BLaER1 treated with 17β-estradiol and CSF1 and Interleukin-3, amounts not matched to agents 10 nM and 100 nM (cell line): ENCODE measurements around the gene ZIC1.

Experiments used
- H3K27ac ChIP-seq, 11 experiments: shearing (Covaris generic); formaldehyde crosslinking; 2 replicates each; pipeline ENCODE4 v1.8.1; 2022
- H3K27me3 ChIP-seq, 11 experiments: shearing (Covaris generic); formaldehyde crosslinking; 2 replicates each; pipeline ENCODE4 v1.8.1; 2022
- H3K36me3 ChIP-seq, 11 experiments: shearing (Covaris generic); formaldehyde crosslinking; 2 replicates each; pipeline ENCODE4 v1.8.1; 2022
- H3K4me1 ChIP-seq, 10 experiments: shearing (Covaris generic); formaldehyde crosslinking; 2 replicates each; pipeline ENCODE4 v1.8.1; 2022
- H3K4me2 ChIP-seq, 11 experiments: shearing (Covaris generic); formaldehyde crosslinking; 2 replicates each; pipeline ENCODE4 v1.8.1; 2022
- H3K4me3 ChIP-seq, 10 experiments: shearing (Covaris generic); formaldehyde crosslinking; 2 replicates each; pipeline ENCODE4 v1.8.1; 2022
- H3K9ac ChIP-seq, 11 experiments: shearing (Covaris generic); formaldehyde crosslinking; 2 replicates each; pipeline ENCODE4 v1.8.1; 2022
- H3K9me3 ChIP-seq, 11 experiments: shearing (Covaris generic); formaldehyde crosslinking; replicated peaks in 1 of 11; 2 replicates each; pipeline ENCODE4 v1.8.1; 2022
- H4K20me1 ChIP-seq, 11 experiments: shearing (Covaris generic); formaldehyde crosslinking; 2 replicates each; pipeline ENCODE4 v1.8.1; 2022
- Cebpa-rat ChIP-seq, 11 experiments: shearing (Covaris generic); IDR thresholded peaks; 2 replicates each; pipeline ENCODE4 v1.8.1; 2022

ZIC1 gene

GRCh38 chr3:147368151-147368550 lies 41.0 kb upstream of the ZIC1 start:
- H3K4me3 ChIP-seq: no peak overlapping the region
- no peak overlapping the region for H3K9ac ChIP-seq
- no peak overlapping the region for H3K27ac ChIP-seq
- no peak for TF ChIP-seq Cebpa-rat (IDR thresholded peaks at IDR 0.05)
- no peaks in the 10 kb centered on the region for H3K4me1 ChIP-seq
- no peaks in the 10 kb centered on the region for H3K36me3 ChIP-seq
- H3K9me3 ChIP-seq: peaks cover 23 to 50% (median 41%) of the 10 kb centered on the region in 11 experiments
- H4K20me1 ChIP-seq: no peaks in the 10 kb centered on the region; a peak in 2 of 22 replicates
- peaks cover 56 to 72% (median 64%) of the 10 kb centered on the region in 11 experiments for H3K27me3 ChIP-seq
- no peak overlapping the region for H3K4me2 ChIP-seq

GRCh38 chr3:147368561-147369221 lies 40.5 kb upstream of the ZIC1 start:
- no peak for TF ChIP-seq Cebpa-rat (IDR thresholded peaks at IDR 0.05)
- Histone ChIP-seq H3K36me3 (no peaks in the 10 kb centered on the region), H3K9ac (no peak overlapping the region), H3K4me2 (no peak overlapping the region), H3K4me3 (no peak overlapping the region), H3K27ac (no peak overlapping the region), H3K9me3 (peaks cover 26 to 53% (median 45%) of the 10 kb centered on the region in 11 experiments), H3K27me3 (peaks cover 61 to 77% (median 69%) of the 10 kb centered on the region in 11 experiments), H3K4me1 (no peaks in the 10 kb centered on the region), H4K20me1 (no peaks in the 10 kb centered on the region; a peak in 2 of 22 replicates)

- Histone ChIP-seq H3K9ac (no peak overlapping the region), H3K4me1 (no peaks in the 10 kb centered on the region), H3K4me2 (no peak overlapping the region), H3K27ac (no peak overlapping the region), H3K9me3 (peaks cover 26 to 53% (median 45%) of the 10 kb centered on the region in 11 experiments), H3K27me3 (peaks cover 62 to 83% (median 74%) of the 10 kb centered on the region in 11 experiments), H4K20me1 (no peaks in the 10 kb centered on the region; a peak in 2 of 22 replicates), H3K4me3 (no peak overlapping the region), H3K36me3 (no peaks in the 10 kb centered on the region)
- no peak for TF ChIP-seq Cebpa-rat (IDR thresholded peaks at IDR 0.05)
These were observed 39.9 kb upstream of the ZIC1 start for GRCh38 chr3:147369231-147369630.

GRCh38 chr3:147369661-147370123 lies 39.5 kb upstream of the ZIC1 start:
- H3K4me2 ChIP-seq: no peak overlapping the region
- peaks cover 62 to 86% (median 77%) of the 10 kb centered on the region in 11 experiments for H3K27me3 ChIP-seq
- no peak overlapping the region for H3K9ac ChIP-seq
- H3K4me1 ChIP-seq: no peaks in the 10 kb centered on the region
- no peak overlapping the region for H3K4me3 ChIP-seq
- no peaks in the 10 kb centered on the region for H3K36me3 ChIP-seq
- peaks cover 26 to 53% (median 45%) of the 10 kb centered on the region in 11 experiments for H3K9me3 ChIP-seq
- no peak for TF ChIP-seq Cebpa-rat (IDR thresholded peaks at IDR 0.05)
- no peaks in the 10 kb centered on the region; a peak in 2 of 22 replicates for H4K20me1 ChIP-seq
- H3K27ac ChIP-seq: no peak overlapping the region

GRCh38 chr3:147370349-147370748 lies 38.8 kb upstream of the ZIC1 start:
- no peak overlapping the region for H3K4me2 ChIP-seq
- H3K27ac ChIP-seq: no peak overlapping the region
- peaks cover 62 to 85% (median 77%) of the 10 kb centered on the region in 11 experiments for H3K27me3 ChIP-seq
- H3K9me3 ChIP-seq: peaks cover 26 to 53% (median 45%) of the 10 kb centered on the region in 11 experiments
- H4K20me1 ChIP-seq: no peaks in the 10 kb centered on the region; a peak in 2 of 22 replicates
- H3K4me3 ChIP-seq: no peak overlapping the region
- H3K36me3 ChIP-seq: no peaks in the 10 kb centered on the region
- TF ChIP-seq Cebpa-rat (IDR thresholded peaks at IDR 0.05): no peak
- H3K4me1 ChIP-seq: no peaks in the 10 kb centered on the region
- H3K9ac ChIP-seq: no peak overlapping the region

- Histone ChIP-seq H3K9ac (no peak overlapping the region), H3K27me3 (peaks cover 62 to 90% (median 77%) of the 10 kb centered on the region in 11 experiments), H3K27ac (no peak overlapping the region), H3K36me3 (no peaks in the 10 kb centered on the region), H3K4me2 (no peak overlapping the region), H3K4me1 (no peaks in the 10 kb centered on the region), H3K4me3 (no peak overlapping the region), H3K9me3 (peaks cover 26 to 53% (median 45%) of the 10 kb centered on the region in 11 experiments), H4K20me1 (no peaks in the 10 kb centered on the region; a peak in 2 of 22 replicates)
- TF ChIP-seq Cebpa-rat (IDR thresholded peaks at IDR 0.05): no peak
These were observed 38.0 kb upstream of the ZIC1 start for GRCh38 chr3:147371140-147371539.

- no peak for TF ChIP-seq Cebpa-rat (IDR thresholded peaks at IDR 0.05)
- Histone ChIP-seq H3K9ac (no peak overlapping the region), H3K27me3 (peaks cover 62 to 90% (median 76%) of the 10 kb centered on the region in 11 experiments), H3K36me3 (no peaks in the 10 kb centered on the region), H4K20me1 (no peaks in the 10 kb centered on the region; a peak in 2 of 22 replicates), H3K4me3 (no peak overlapping the region), H3K9me3 (peaks cover 26 to 53% (median 45%) of the 10 kb centered on the region in 11 experiments), H3K4me2 (no peak overlapping the region), H3K27ac (no peak overlapping the region), H3K4me1 (no peaks in the 10 kb centered on the region)
These were observed 37.3 kb upstream of the ZIC1 start for GRCh38 chr3:147371771-147372340.

- no peaks in the 10 kb centered on the region for H3K36me3 ChIP-seq
- H3K9me3 ChIP-seq: peaks cover 26 to 54% (median 45%) of the 10 kb centered on the region in 11 experiments
- no peak overlapping the region for H3K9ac ChIP-seq
- no peak overlapping the region for H3K4me3 ChIP-seq
- no peak overlapping the region for H3K27ac ChIP-seq
- H4K20me1 ChIP-seq: no peaks in the 10 kb centered on the region; a peak in 2 of 22 replicates
- TF ChIP-seq Cebpa-rat (IDR thresholded peaks at IDR 0.05): no peak
- peaks cover 60 to 82% (median 73%) of the 10 kb centered on the region in 11 experiments for H3K27me3 ChIP-seq
- H3K4me2 ChIP-seq: no peak overlapping the region
- no peaks in the 10 kb centered on the region for H3K4me1 ChIP-seq
These were observed 36.6 kb upstream of the ZIC1 start for GRCh38 chr3:147372525-147373027.

GRCh38 chr3:147373301-147373700 lies 35.9 kb upstream of the ZIC1 start:
- Histone ChIP-seq H3K4me2 (no peak overlapping the region), H4K20me1 (no peaks in the 10 kb centered on the region; a peak in 2 of 22 replicates), H3K36me3 (no peaks in the 10 kb centered on the region), H3K27me3 (peaks cover 52 to 81% (median 73%) of the 10 kb centered on the region in 11 experiments), H3K4me1 (no peaks in the 10 kb centered on the region), H3K27ac (no peak overlapping the region), H3K9ac (no peak overlapping the region), H3K9me3 (peaks cover 26 to 58% (median 46%) of the 10 kb centered on the region in 11 experiments), H3K4me3 (no peak overlapping the region)
- TF ChIP-seq Cebpa-rat (IDR thresholded peaks at IDR 0.05): no peak
